GM19468 (cell line): Measurements from ENCODE around the gene SLC37A4.

Source experiments
- ATAC-seq: cut with Tn5 transposase; IDR thresholded peaks from one replicate; pipeline ENCODE4 v1.9.1; 2021; ENCODE audit warnings: mild to moderate bottlenecking, moderate library complexity, moderate number of reproducible peaks; ENCODE audit not compliant: unreplicated experiment; ENCODE audit errors: extremely low read depth

The SLC37A4 gene

GRCh38 chr11:118980191-118980881 is 50.3 kb downstream of the SLC37A4 start:
- no peak for ATAC-seq

DNA sequence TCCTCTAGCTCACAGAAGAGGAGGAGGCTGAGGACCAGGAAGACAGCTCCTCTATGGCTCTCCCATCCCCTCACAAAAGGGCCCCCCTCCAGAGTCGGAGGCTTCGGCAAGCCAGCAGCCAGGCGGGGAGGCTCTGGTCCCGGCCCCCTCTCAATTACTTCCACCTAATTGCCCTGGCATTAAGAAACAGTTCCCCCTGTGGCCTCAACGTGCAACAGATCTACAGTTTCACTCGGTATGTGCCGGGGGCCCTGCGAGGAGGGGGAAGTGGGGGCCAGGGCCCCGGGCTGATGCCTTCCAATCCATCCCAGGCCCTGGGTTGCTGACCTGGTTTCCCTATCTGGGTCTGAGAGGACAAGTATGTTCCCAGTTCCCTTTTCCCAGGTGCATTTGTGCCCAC is 51.2 kb downstream of the SLC37A4 start:
- ATAC-seq = no peak

- no peak for ATAC-seq
Measured at GRCh38 chr11:118975771-118976709, 54.6 kb downstream of the SLC37A4 start.
